Activated T-helper 1 cell treated with anti-CD3 and anti-CD28 coated beads, Interleukin-12 subunit alpha, Interleukin-12 subunit beta, Interleukin-2, Interleukin-4 antibody, amounts not matched to agents 30 ng/mL and 10 ng/mL and 1 ng/mL, durations not matched to agents 14 hours and 24 hours and 36 hours (primary cell): Measurements from ENCODE around the gene F2. TPM values are rescaled to one million over a fixed set of nuclear protein-coding genes. Genes with fewer than 3 reads are reported as not detected.
"Not testable (repeated sequence)": the region's sequence is repeated elsewhere in the genome, so short reads cannot be mapped to it uniquely, and the experiment has no call there.

Source experiments
- DNase-seq: peaks from one replicate; pipeline ENCODE4 v3.0.0; 2021; ENCODE audit warnings: low spot score
- H3K27ac Mint-ChIP-seq: one replicate; pipeline ENCODE4 v1.8.0; 2021; ENCODE audit warnings: mild to moderate bottlenecking, mixed read lengths
- H3K27me3 Mint-ChIP-seq: one replicate; pipeline ENCODE4 v1.8.0; 2022; ENCODE audit warnings: mild to moderate bottlenecking, moderate library complexity, mixed read lengths; ENCODE audit not compliant: insufficient read depth
- H3K36me3 Mint-ChIP-seq: one replicate; pipeline ENCODE4 v1.8.0; 2021; ENCODE audit warnings: low read depth, mixed read lengths
- H3K4me1 Mint-ChIP-seq: one replicate; pipeline ENCODE4 v1.8.0; 2021; ENCODE audit warnings: low read depth, mixed read lengths
- H3K4me3 Mint-ChIP-seq: one replicate; pipeline ENCODE4 v1.8.0; 2021; ENCODE audit warnings: mild to moderate bottlenecking, moderate library complexity, mixed read lengths
- H3K9me3 Mint-ChIP-seq: one replicate; pipeline ENCODE4 v1.8.0; 2021; ENCODE audit warnings: mixed read lengths
- intact Hi-C: fragments of 100-400 bp; cut with micrococcal nuclease; formaldehyde crosslinking; loops from one replicate; pipeline ENCODE4 v1.15.1; 2024
- total RNA-seq: library from RNA; stranded (reverse); gene quantifications from 2 replicates; pipeline ENCODE4 v1.2.3, GENCODE V29; 2022

F2 gene
- not detected in 2 replicates for total RNA-seq

GRCh38 chr11:46719048-46719542 lies at the start of gene F2:
Gene F2, plus strand, starts transcription at chr11:46719213. Its CDS starts 23 bp downstream, at chr11:46719236.
- intact Hi-C loops, result no loop called here
- no peak within 1 kb of the TSS for H3K27ac Mint-ChIP-seq
- no peaks in the 10 kb centered on the region for H3K9me3 Mint-ChIP-seq
- DNase-seq, result no peak
- no peak within 1 kb of the TSS for H3K4me3 Mint-ChIP-seq
- no peaks in the 10 kb centered on the region for H3K36me3 Mint-ChIP-seq
- H3K4me1 Mint-ChIP-seq, result peaks cover 8% of the 10 kb centered on the region
- H3K27me3 Mint-ChIP-seq, result no peaks in the 10 kb centered on the region

GRCh38 chr11:46669711-46670139 lies 49.3 kb upstream of the F2 start:
- Mint-ChIP-seq H3K27me3 (no peaks in the 10 kb centered on the region), H3K4me1 (peaks cover 41% of the 10 kb centered on the region), H3K9me3 (no peaks in the 10 kb centered on the region), H3K4me3 (no peak overlapping the region), H3K27ac (peak overlapping the region; percentile 48), H3K36me3 (peaks cover 40% of the 10 kb centered on the region)
- DNase-seq, result no peak
- intact Hi-C loops, result no loop called here

GRCh38 chr11:46670521-46670920 lies 48.5 kb upstream of the F2 start:
- Mint-ChIP-seq H3K4me1 (peaks cover 47% of the 10 kb centered on the region), H3K36me3 (peaks cover 40% of the 10 kb centered on the region)
- H3K27ac Mint-ChIP-seq, DNase-seq, intact Hi-C loops, H3K4me3 Mint-ChIP-seq, H3K27me3 Mint-ChIP-seq, H3K9me3 Mint-ChIP-seq: not testable (repeated sequence)

GRCh38 chr11:46671958-46672315 lies 47.1 kb upstream of the F2 start:
- H3K27me3 Mint-ChIP-seq, result no peaks in the 10 kb centered on the region
- intact Hi-C loops, result loop anchor here (1.0 kb wide), 3 partner anchors 28 to 283 kb away; partner anchors contain the start of genes ARHGAP1, ATG13 and HARBI1
- H3K4me1 Mint-ChIP-seq, result peaks cover 53% of the 10 kb centered on the region
- peak overlapping the region; percentile 45 for H3K4me3 Mint-ChIP-seq
- no peak for DNase-seq
- no peaks in the 10 kb centered on the region for H3K9me3 Mint-ChIP-seq
- peaks cover 34% of the 10 kb centered on the region for H3K36me3 Mint-ChIP-seq
- H3K27ac Mint-ChIP-seq, result peak overlapping the region; percentile 88

GRCh38 chr11:46672381-46672839 lies 46.6 kb upstream of the F2 start:
- peaks cover 57% of the 10 kb centered on the region for H3K4me1 Mint-ChIP-seq
- no peaks in the 10 kb centered on the region for H3K9me3 Mint-ChIP-seq
- no peaks in the 10 kb centered on the region for H3K27me3 Mint-ChIP-seq
- H3K27ac Mint-ChIP-seq, result peak overlapping the region; percentile 88
- intact Hi-C loops, result no loop called here
- peak overlapping the region; percentile 45 for H3K4me3 Mint-ChIP-seq
- H3K36me3 Mint-ChIP-seq, result peaks cover 36% of the 10 kb centered on the region
- no peak for DNase-seq

- Mint-ChIP-seq H3K4me1 (peaks cover 57% of the 10 kb centered on the region), H3K27ac (no peak overlapping the region), H3K27me3 (no peaks in the 10 kb centered on the region), H3K4me3 (no peak overlapping the region), H3K36me3 (peaks cover 42% of the 10 kb centered on the region), H3K9me3 (no peaks in the 10 kb centered on the region)
- intact Hi-C loops, result no loop called here
- no peak for DNase-seq
These were observed 45.1 kb upstream of the F2 start for GRCh38 chr11:46673713-46674462.

GRCh38 chr11:46674463-46675287 lies 44.3 kb upstream of the F2 start:
- H3K9me3 Mint-ChIP-seq, result no peaks in the 10 kb centered on the region
- DNase-seq, result peak; percentile 10
- H3K27ac Mint-ChIP-seq, result peak overlapping the region; percentile 49
- intact Hi-C loops, result no loop called here
- peaks cover 52% of the 10 kb centered on the region for H3K4me1 Mint-ChIP-seq
- no peaks in the 10 kb centered on the region for H3K27me3 Mint-ChIP-seq
- no peak overlapping the region for H3K4me3 Mint-ChIP-seq
- H3K36me3 Mint-ChIP-seq, result peaks cover 41% of the 10 kb centered on the region

GRCh38 chr11:46675288-46675851 lies 43.6 kb upstream of the F2 start:
- Mint-ChIP-seq H3K4me3 (no peak overlapping the region), H3K27me3 (no peaks in the 10 kb centered on the region), H3K4me1 (peaks cover 48% of the 10 kb centered on the region), H3K27ac (no peak overlapping the region), H3K36me3 (peaks cover 36% of the 10 kb centered on the region), H3K9me3 (no peaks in the 10 kb centered on the region)
- no peak for DNase-seq
- intact Hi-C loops, result no loop called here

- H3K27ac Mint-ChIP-seq, result no peak overlapping the region
These were observed 43.1 kb upstream of the F2 start for GRCh38 chr11:46675949-46676348.

GRCh38 chr11:46676436-46677158 lies 42.4 kb upstream of the F2 start:
- H3K4me3 Mint-ChIP-seq, result no peak overlapping the region
- H3K9me3 Mint-ChIP-seq, result no peaks in the 10 kb centered on the region
- H3K27me3 Mint-ChIP-seq, result no peaks in the 10 kb centered on the region
- H3K4me1 Mint-ChIP-seq, result peaks cover 35% of the 10 kb centered on the region
- no peak for DNase-seq
- H3K36me3 Mint-ChIP-seq, result peaks cover 33% of the 10 kb centered on the region
- intact Hi-C loops, result no loop called here
- H3K27ac Mint-ChIP-seq, result no peak overlapping the region

More at GRCh38 chr11:46675949-46676348, 43.1 kb upstream of the F2 start:
- Mint-ChIP-seq H3K27me3 (no peaks in the 10 kb centered on the region), H3K4me1 (peaks cover 42% of the 10 kb centered on the region), H3K36me3 (peaks cover 35% of the 10 kb centered on the region), H3K4me3 (no peak overlapping the region), H3K9me3 (no peaks in the 10 kb centered on the region)
- intact Hi-C loops, result no loop called here
- DNase-seq, result no peak

GRCh38 chr11:46677169-46677568 lies 41.8 kb upstream of the F2 start:
- Mint-ChIP-seq H3K4me1 (peaks cover 30% of the 10 kb centered on the region), H3K9me3 (no peaks in the 10 kb centered on the region), H3K27ac (no peak overlapping the region), H3K4me3 (no peak overlapping the region), H3K36me3 (peaks cover 29% of the 10 kb centered on the region), H3K27me3 (no peaks in the 10 kb centered on the region)
- intact Hi-C loops, result no loop called here
- no peak for DNase-seq

GRCh38 chr11:46677991-46678740 lies 40.8 kb upstream of the F2 start:
- H3K36me3 Mint-ChIP-seq, result peaks cover 23% of the 10 kb centered on the region
- no peak overlapping the region for H3K4me3 Mint-ChIP-seq
- intact Hi-C loops, result no loop called here
- H3K4me1 Mint-ChIP-seq, result peaks cover 22% of the 10 kb centered on the region
- no peaks in the 10 kb centered on the region for H3K27me3 Mint-ChIP-seq
- H3K27ac Mint-ChIP-seq, result no peak overlapping the region
- no peak for DNase-seq
- no peaks in the 10 kb centered on the region for H3K9me3 Mint-ChIP-seq
